CD8-positive, alpha-beta memory T cell (primary cell): ENCODE data around the gene KCNH8. TPM values are rescaled to one million over a fixed set of nuclear protein-coding genes. Genes with fewer than 3 reads are reported as not detected.

Experiments
- CTCF ChIA-PET: fragments of 350-600 bp; sonication (Branson Sonifier 250); formaldehyde crosslinking; loops from one replicate; lab custom pipeline; 2021; ENCODE audit warnings: antibody characterized with exemption; lab: Charles Lee
- POLR2A ChIA-PET: fragments of 350-600 bp; sonication (Branson Sonifier 250); formaldehyde crosslinking; loops from one replicate; lab custom pipeline; 2021; ENCODE audit warnings: antibody characterized with exemption; lab: Charles Lee
- DNase-seq, 5 donors: peaks; one replicate each; pipeline versions ENCODE4 v3.0.0 to v3.0.0-alpha.2; 2020 to 2022; ENCODE audit warnings: mixed read lengths in 1 of 5
- H3K27ac ChIP-seq: one replicate; pipeline ENCODE4 v1.7.0; 2013; ENCODE audit warnings: low read depth, mild to moderate bottlenecking, low read length, moderate library complexity
- H3K27me3 ChIP-seq: 2 replicates; pipeline ENCODE4 v1.7.0; 2013; ENCODE audit warnings: low read length, mild to moderate bottlenecking; ENCODE audit not compliant: insufficient read depth, poor library complexity, severe bottlenecking
- H3K36me3 ChIP-seq: 2 replicates; pipeline ENCODE4 v1.7.0; 2013; ENCODE audit warnings: mild to moderate bottlenecking, low read length, moderate library complexity; ENCODE audit not compliant: insufficient read depth
- H3K4me1 ChIP-seq: 2 replicates; pipeline ENCODE4 v1.7.0; 2013; ENCODE audit warnings: mild to moderate bottlenecking, low read length, moderate library complexity; ENCODE audit not compliant: insufficient read depth
- H3K4me3 ChIP-seq: 2 replicates; pipeline ENCODE4 v1.7.0; 2013; ENCODE audit warnings: mild to moderate bottlenecking, low read length
- H3K9me3 ChIP-seq: 2 replicates; pipeline ENCODE4 v1.7.0; 2013; ENCODE audit warnings: mild to moderate bottlenecking, low read length
- H3K27ac Mint-ChIP-seq, 8 donors: one replicate each; pipeline ENCODE4 v1.8.0; 2020 to 2021; ENCODE audit warnings: mixed read lengths in 8 of 8, mild to moderate bottlenecking in 6 of 8, inconsistent platforms in 3 of 8, moderate library complexity in 3 of 8
- H3K27me3 Mint-ChIP-seq, 2 donors: one replicate each; pipeline ENCODE4 v1.8.0; 2020 to 2021; ENCODE audit warnings: mixed read lengths in 2 of 2, mild to moderate bottlenecking in 1 of 2, moderate library complexity in 1 of 2
- H3K36me3 Mint-ChIP-seq, 3 donors: one replicate each; pipeline ENCODE4 v1.8.0; 2020 to 2021; ENCODE audit warnings: mixed read lengths in 3 of 3, inconsistent platforms in 1 of 3, mild to moderate bottlenecking in 1 of 3
- H3K4me1 Mint-ChIP-seq, 3 donors: one replicate each; pipeline ENCODE4 v1.8.0; 2020 to 2021; ENCODE audit warnings: mixed read lengths in 3 of 3, inconsistent platforms in 1 of 3, mild to moderate bottlenecking in 1 of 3
- H3K4me3 Mint-ChIP-seq, 7 donors: one replicate each; pipeline ENCODE4 v1.8.0; 2020 to 2021; ENCODE audit warnings: mixed read lengths in 7 of 7, mild to moderate bottlenecking in 6 of 7, moderate library complexity in 4 of 7, inconsistent platforms in 2 of 7
- H3K9me3 Mint-ChIP-seq, 5 donors: one replicate each; pipeline ENCODE4 v1.8.0; 2020 to 2022; ENCODE audit warnings: mixed read lengths in 5 of 5, mild to moderate bottlenecking in 3 of 5, moderate library complexity in 2 of 5, inconsistent platforms in 1 of 5
- polyA plus RNA-seq: library from polyadenylated mRNA; unstranded; fragments of 300-500 nt; fragmentation: Illumina TruSeq; gene quantifications from one replicate; pipeline ENCODE4 v1.2.3, GENCODE V29; 2021
- total RNA-seq, 2 experiments: library from RNA; stranded (reverse); gene quantifications; one replicate each; pipeline ENCODE4 v1.2.3, GENCODE V29; 2021

KCNH8 gene
- total and polyA plus RNA-seq, 3 experiments from 2014 or later: not detected

GRCh38 chr3:19467761-19468160 is 319.5 kb downstream of the KCNH8 start:
- H3K36me3 Mint-ChIP-seq: no peaks in the 10 kb centered on the region
- ChIA-PET POLR2A (no interaction called here), CTCF (no interaction called here)
- Histone ChIP-seq H3K27ac (no peak overlapping the region), H3K36me3 (no peaks in the 10 kb centered on the region), H3K4me3 (no peak overlapping the region), H3K9me3 (no peaks in the 10 kb centered on the region), H3K27me3 (no peaks in the 10 kb centered on the region), H3K4me1 (no peaks in the 10 kb centered on the region)
- no peak overlapping the region for H3K27ac Mint-ChIP-seq
- no peak overlapping the region for H3K4me3 Mint-ChIP-seq
- peaks cover 0 to 8% (median 3%) of the 10 kb centered on the region in 5 donors for H3K9me3 Mint-ChIP-seq
- DNase-seq: no peak
- no peaks in the 10 kb centered on the region for H3K4me1 Mint-ChIP-seq
- H3K27me3 Mint-ChIP-seq: no peaks in the 10 kb centered on the region

GRCh38 chr3:19471138-19471537 is 322.8 kb downstream of the KCNH8 start:
- Mint-ChIP-seq H3K36me3 (no peaks in the 10 kb centered on the region), H3K27ac (no peak overlapping the region), H3K9me3 (peaks cover 0 to 4% (median 3%) of the 10 kb centered on the region in 5 donors), H3K4me3 (no peak overlapping the region), H3K4me1 (no peaks in the 10 kb centered on the region), H3K27me3 (no peaks in the 10 kb centered on the region)
- CTCF ChIA-PET: no interaction called here
- Histone ChIP-seq H3K27me3 (no peaks in the 10 kb centered on the region), H3K36me3 (no peaks in the 10 kb centered on the region), H3K9me3 (no peaks in the 10 kb centered on the region), H3K27ac (no peak overlapping the region), H3K4me3 (no peak overlapping the region), H3K4me1 (no peaks in the 10 kb centered on the region)
- POLR2A ChIA-PET: no interaction called here
- no peak for DNase-seq

- DNase-seq: no peak
- H3K27ac Mint-ChIP-seq: no peak overlapping the region
- H3K27ac ChIP-seq: no peak overlapping the region
- H3K4me1 ChIP-seq: no peaks in the 10 kb centered on the region
- no peaks in the 10 kb centered on the region for H3K9me3 ChIP-seq
- H3K27me3 Mint-ChIP-seq: no peaks in the 10 kb centered on the region
- POLR2A ChIA-PET: no interaction called here
- H3K4me3 ChIP-seq: no peak overlapping the region
- H3K27me3 ChIP-seq: no peaks in the 10 kb centered on the region
- CTCF ChIA-PET: no interaction called here
- no peaks in the 10 kb centered on the region for H3K9me3 Mint-ChIP-seq
- H3K36me3 Mint-ChIP-seq: no peaks in the 10 kb centered on the region
- H3K4me3 Mint-ChIP-seq: no peak overlapping the region
- no peaks in the 10 kb centered on the region for H3K36me3 ChIP-seq
- no peaks in the 10 kb centered on the region for H3K4me1 Mint-ChIP-seq
Observed at GRCh38 chr3:19473971-19474580, 325.8 kb downstream of the KCNH8 start.

- Histone ChIP-seq H3K36me3 (no peaks in the 10 kb centered on the region), H3K4me3 (no peak overlapping the region), H3K27me3 (no peaks in the 10 kb centered on the region), H3K9me3 (no peaks in the 10 kb centered on the region), H3K27ac (no peak overlapping the region), H3K4me1 (no peaks in the 10 kb centered on the region)
- no peak overlapping the region for H3K4me3 Mint-ChIP-seq
- CTCF ChIA-PET: no interaction called here
- H3K9me3 Mint-ChIP-seq: peaks cover 0 to 2% (median 0%) of the 10 kb centered on the region in 5 donors
- POLR2A ChIA-PET: no interaction called here
- no peaks in the 10 kb centered on the region for H3K36me3 Mint-ChIP-seq
- H3K27ac Mint-ChIP-seq: no peak overlapping the region
- DNase-seq: no peak
- no peaks in the 10 kb centered on the region for H3K4me1 Mint-ChIP-seq
- no peaks in the 10 kb centered on the region for H3K27me3 Mint-ChIP-seq
Observed at GRCh38 chr3:19476281-19476680, 328.0 kb downstream of the KCNH8 start.

GRCh38 chr3:19485267-19485666 is 337.0 kb downstream of the KCNH8 start:
- Mint-ChIP-seq H3K27ac (no peak overlapping the region), H3K27me3 (peaks cover 0 to 2% of the 10 kb centered on the region in 2 donors), H3K36me3 (peaks cover 0 to 1% (median 0%) of the 10 kb centered on the region in 3 donors), H3K9me3 (peaks cover 0 to 2% (median 0%) of the 10 kb centered on the region in 5 donors), H3K4me1 (no peaks in the 10 kb centered on the region), H3K4me3 (no peak overlapping the region)
- Histone ChIP-seq H3K4me3 (no peak overlapping the region), H3K27ac (no peak overlapping the region), H3K9me3 (no peaks in the 10 kb centered on the region), H3K27me3 (no peaks in the 10 kb centered on the region), H3K4me1 (no peaks in the 10 kb centered on the region), H3K36me3 (no peaks in the 10 kb centered on the region)
- ChIA-PET CTCF (no interaction called here), POLR2A (no interaction called here)
- no peak for DNase-seq

- no peak for DNase-seq
- Histone ChIP-seq H3K36me3 (no peaks in the 10 kb centered on the region), H3K9me3 (no peaks in the 10 kb centered on the region), H3K27ac (no peak overlapping the region), H3K4me1 (no peaks in the 10 kb centered on the region), H3K27me3 (no peaks in the 10 kb centered on the region), H3K4me3 (no peak overlapping the region)
- CTCF ChIA-PET: no interaction called here
- Mint-ChIP-seq H3K4me3 (no peak overlapping the region), H3K9me3 (peaks cover 0 to 2% (median 0%) of the 10 kb centered on the region in 5 donors), H3K27ac (no peak overlapping the region), H3K36me3 (peaks cover 0 to 1% (median 0%) of the 10 kb centered on the region in 3 donors), H3K4me1 (no peaks in the 10 kb centered on the region), H3K27me3 (peaks cover 0 to 2% of the 10 kb centered on the region in 2 donors)
- POLR2A ChIA-PET: no interaction called here
Observed at GRCh38 chr3:19487386-19487785, 339.1 kb downstream of the KCNH8 start.

- Mint-ChIP-seq H3K9me3 (peaks cover 0 to 2% (median 0%) of the 10 kb centered on the region in 5 donors), H3K4me3 (no peak overlapping the region), H3K27me3 (peaks cover 0 to 2% of the 10 kb centered on the region in 2 donors), H3K27ac (no peak overlapping the region), H3K36me3 (peaks cover 0 to 1% (median 0%) of the 10 kb centered on the region in 3 donors), H3K4me1 (no peaks in the 10 kb centered on the region)
- ChIA-PET POLR2A (no interaction called here), CTCF (no interaction called here)
- Histone ChIP-seq H3K27me3 (no peaks in the 10 kb centered on the region), H3K9me3 (no peaks in the 10 kb centered on the region), H3K27ac (no peak overlapping the region), H3K4me3 (no peak overlapping the region), H3K36me3 (no peaks in the 10 kb centered on the region), H3K4me1 (no peaks in the 10 kb centered on the region)
- no peak for DNase-seq
Observed at GRCh38 chr3:19488939-19489338, 340.6 kb downstream of the KCNH8 start.

- peaks cover 0 to 3% (median 0%) of the 10 kb centered on the region in 5 donors for H3K9me3 Mint-ChIP-seq
- H3K27me3 Mint-ChIP-seq: peaks cover 0 to 2% of the 10 kb centered on the region in 2 donors
- no peak overlapping the region for H3K4me3 ChIP-seq
- POLR2A ChIA-PET: no interaction called here
- H3K36me3 Mint-ChIP-seq: peaks cover 0 to 1% (median 0%) of the 10 kb centered on the region in 3 donors
- no peaks in the 10 kb centered on the region for H3K9me3 ChIP-seq
- no peaks in the 10 kb centered on the region for H3K36me3 ChIP-seq
- H3K27ac ChIP-seq: no peak overlapping the region
- H3K4me1 ChIP-seq: no peaks in the 10 kb centered on the region
- no peak for DNase-seq
- H3K4me1 Mint-ChIP-seq: no peaks in the 10 kb centered on the region
- H3K27me3 ChIP-seq: no peaks in the 10 kb centered on the region
- no peak overlapping the region for H3K4me3 Mint-ChIP-seq
- CTCF ChIA-PET: no interaction called here
- no peak overlapping the region for H3K27ac Mint-ChIP-seq
Observed at GRCh38 chr3:19489936-19490335, 341.6 kb downstream of the KCNH8 start.
